GM10266 (cell line): ENCODE measurements around the gene DNAJC17.

ENCODE experiments used
- DNase-seq: peaks from one replicate; pipeline ENCODE4 v3.0.0; 2012; ENCODE audit errors: extremely low spot score
- TF ChIP-seq, protein P1 (sequence below): IDR thresholded peaks from 2 replicates; pipeline ENCODE4 v1.5.1; 2012; ENCODE audit warnings: mild to moderate bottlenecking, low read depth; ENCODE audit not compliant: control insufficient read depth, insufficient read depth; ENCODE audit errors: missing control alignments

DNAJC17 gene

GRCh38 chr15:40806672-40807027 lies 623 bp downstream of the DNAJC17 start:
- no peak for DNase-seq
- TF ChIP-seq, protein P1, sequence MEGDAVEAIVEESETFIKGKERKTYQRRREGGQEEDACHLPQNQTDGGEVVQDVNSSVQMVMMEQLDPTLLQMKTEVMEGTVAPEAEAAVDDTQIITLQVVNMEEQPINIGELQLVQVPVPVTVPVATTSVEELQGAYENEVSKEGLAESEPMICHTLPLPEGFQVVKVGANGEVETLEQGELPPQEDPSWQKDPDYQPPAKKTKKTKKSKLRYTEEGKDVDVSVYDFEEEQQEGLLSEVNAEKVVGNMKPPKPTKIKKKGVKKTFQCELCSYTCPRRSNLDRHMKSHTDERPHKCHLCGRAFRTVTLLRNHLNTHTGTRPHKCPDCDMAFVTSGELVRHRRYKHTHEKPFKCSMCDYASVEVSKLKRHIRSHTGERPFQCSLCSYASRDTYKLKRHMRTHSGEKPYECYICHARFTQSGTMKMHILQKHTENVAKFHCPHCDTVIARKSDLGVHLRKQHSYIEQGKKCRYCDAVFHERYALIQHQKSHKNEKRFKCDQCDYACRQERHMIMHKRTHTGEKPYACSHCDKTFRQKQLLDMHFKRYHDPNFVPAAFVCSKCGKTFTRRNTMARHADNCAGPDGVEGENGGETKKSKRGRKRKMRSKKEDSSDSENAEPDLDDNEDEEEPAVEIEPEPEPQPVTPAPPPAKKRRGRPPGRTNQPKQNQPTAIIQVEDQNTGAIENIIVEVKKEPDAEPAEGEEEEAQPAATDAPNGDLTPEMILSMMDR = no peak

GRCh38 chr15:40803688-40804087 lies 3.6 kb downstream of the DNAJC17 start:
- no peak for DNase-seq
- TF ChIP-seq, protein P1 = no peak

DNA sequence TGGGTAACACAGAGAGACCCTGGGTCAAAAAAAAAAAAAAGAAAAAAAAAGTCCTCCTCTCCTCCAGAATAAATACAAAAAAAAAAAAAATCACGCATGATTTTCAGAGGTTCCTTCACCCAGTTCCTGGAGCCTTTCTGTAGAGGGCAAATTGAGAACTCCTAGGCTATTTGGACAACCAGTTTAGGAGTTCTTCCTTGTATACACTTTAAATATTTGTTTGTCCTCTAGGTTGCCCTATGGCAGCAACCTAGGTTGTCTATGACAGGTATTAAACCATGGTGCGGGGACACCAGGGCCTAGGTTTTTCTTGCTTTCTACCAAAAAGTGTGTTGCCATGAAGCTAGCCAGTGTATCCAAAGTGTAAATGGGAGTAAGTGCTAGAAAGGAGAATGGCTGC lies 4.2 kb downstream of the DNAJC17 start:
- TF ChIP-seq, protein P1 = no peak
- no peak for DNase-seq

DNA sequence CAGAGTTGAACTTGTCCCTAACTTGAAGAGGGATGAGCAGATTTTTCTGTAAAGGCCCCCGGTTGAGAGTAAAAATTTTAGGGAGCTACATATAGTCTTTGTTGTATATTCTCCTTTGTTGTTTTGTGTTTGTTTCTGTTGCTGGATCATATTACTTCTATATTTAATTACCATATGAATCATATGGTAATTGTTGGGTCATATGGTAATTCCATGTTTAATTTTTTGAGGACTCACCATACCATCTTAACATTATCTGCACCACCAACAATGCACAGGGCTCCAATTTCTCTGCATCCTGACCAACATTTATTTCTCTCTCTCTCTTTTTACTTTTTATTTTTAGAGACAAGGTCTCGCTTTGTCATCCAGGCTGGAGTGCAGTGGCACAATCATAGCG lies 7.8 kb downstream of the DNAJC17 start:
- TF ChIP-seq, protein P1 = no peak
- no peak for DNase-seq

GRCh38 chr15:40796512-40796911 lies 10.8 kb downstream of the DNAJC17 start:
- TF ChIP-seq, protein P1 = no peak
- DNase-seq = no peak

DNA sequence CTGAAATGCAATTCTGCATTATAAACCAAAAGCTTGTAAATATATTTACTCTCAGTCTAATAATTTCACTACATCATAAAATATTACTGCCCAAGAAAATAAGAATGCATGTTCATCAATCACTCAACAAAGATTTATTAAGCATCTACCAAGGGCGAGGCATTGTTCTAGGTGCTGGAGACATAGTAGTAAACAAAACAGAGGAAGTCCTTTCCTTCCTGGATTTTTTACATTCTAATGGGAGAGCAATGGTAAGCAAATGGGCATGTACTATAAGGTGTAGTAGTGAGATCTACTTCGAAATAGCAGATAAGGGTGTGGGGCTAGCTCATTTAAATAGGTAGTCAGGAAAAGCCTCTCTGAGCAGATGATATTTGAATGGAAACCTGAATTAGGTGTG lies 11.2 kb downstream of the DNAJC17 start:
- TF ChIP-seq, protein P1 = no peak
- no peak for DNase-seq

DNA sequence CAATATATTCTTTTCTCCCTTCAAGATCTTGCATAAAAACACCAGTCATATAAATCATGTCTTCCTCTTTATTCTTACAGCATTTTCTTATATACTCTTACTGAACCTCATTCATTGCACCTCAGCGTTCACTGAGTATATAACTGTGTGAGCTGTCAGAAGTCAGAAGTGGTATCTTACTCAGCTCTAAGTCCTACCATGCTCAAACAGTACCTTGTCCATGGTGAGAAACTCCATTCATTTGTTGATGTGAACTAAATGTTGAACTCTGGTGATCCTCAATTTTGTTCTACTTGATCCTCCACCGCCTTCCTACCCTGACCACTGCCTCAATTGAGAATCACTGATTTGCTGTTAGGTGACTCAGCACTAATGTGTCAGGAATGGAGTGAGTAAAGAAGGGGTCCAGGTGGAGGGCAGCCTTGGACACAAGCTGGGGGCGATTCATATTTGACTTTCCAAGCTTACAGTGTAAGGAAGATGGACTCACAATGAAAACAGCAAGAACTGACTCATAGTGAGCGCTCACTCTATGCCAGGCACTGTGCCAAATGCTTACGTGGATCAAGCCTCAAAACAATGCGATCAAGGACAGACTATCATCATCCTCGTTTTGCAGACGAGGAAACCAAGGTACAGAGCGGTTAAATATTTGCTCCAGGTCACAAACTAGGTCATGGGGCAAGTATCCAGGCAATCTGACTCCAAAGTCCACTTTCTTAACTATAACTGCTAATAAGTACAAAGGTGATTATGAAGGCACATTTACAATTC lies 13.9 kb downstream of the DNAJC17 start:
- DNase-seq = no peak

More for the DNA sequence above, 13.9 kb downstream of the DNAJC17 start:
- TF ChIP-seq, protein P1 = no peak
